ENCODE results near the gene SCYL2. TPM values are rescaled to one million over a fixed set of nuclear protein-coding genes. Genes with fewer than 3 reads are reported as not detected.
A peak's percentile ranks its signal among the peaks of the same experiment; 100 is the strongest.

SCYL2 gene
- total RNA-seq, 1 experiment from 2014 or later: 41.4 TPM

- H4K20me1 ChIP-seq (ENCODE audit: control insufficient read depth, insufficient read depth, insufficient read length): no peaks in the 10 kb centered on the region
- Mint-ChIP-seq H3K9me3 (no peaks in the 10 kb centered on the region; a peak in 1 of 5 replicates), H3K36me3 (ENCODE audit: insufficient read depth in 1 of 3, low read depth in 3 of 3) (peaks cover 2 to 8% (median 2%) of the 10 kb centered on the region in 3 experiments; a peak in 6 of 7 replicates)
Observed at GRCh38 chr12:100279159-100279558, 12.2 kb downstream of the SCYL2 start.

More at GRCh38 chr12:100279159-100279558, 12.2 kb downstream of the SCYL2 start:
- Histone ChIP-seq H3K56ac (ENCODE audit: insufficient read length, low read depth, low read length) (no peak overlapping the region), H2BK15ac (ENCODE audit: low read depth, low read length) (no peak overlapping the region), H3K4me2 (ENCODE audit: insufficient read depth, insufficient read length, low read length) (no peak overlapping the region), H4K5ac (ENCODE audit: insufficient read length, low read depth, low read length) (no peak overlapping the region), H3K4ac (ENCODE audit: low read depth, low read length) (no peak overlapping the region), H3K23me2 (ENCODE audit: insufficient read length, low read depth, low read length, poor library complexity, severe bottlenecking) (no peaks in the 10 kb centered on the region), H3K4me1 (ENCODE audit: insufficient read depth, low read length) (no peaks in the 10 kb centered on the region), H3K79me2 (ENCODE audit: insufficient read depth, low read length) (peaks cover 10% of the 10 kb centered on the region; the same call in 1 of the 2 replicates), H2BK120ac (ENCODE audit: low read depth, low read length, poor library complexity, severe bottlenecking) (no peak overlapping the region), H2BK5ac (ENCODE audit: insufficient read length, low read length) (no peak overlapping the region), H3T11ph (ENCODE audit: low read length) (no peak overlapping the region), H4K8ac (replicated peaks; ENCODE audit: insufficient read length, low read depth, low read length) (no peak overlapping the region), H3K23ac (ENCODE audit: insufficient read length, low read depth, low read length) (no peak overlapping the region), H4K91ac (ENCODE audit: insufficient read length, low read depth, low read length) (no peak overlapping the region), H3K18ac (ENCODE audit: insufficient read length, low read depth, low read length) (no peak overlapping the region), H3K79me1 (ENCODE audit: insufficient read depth, low read depth, low read length, poor library complexity, severe bottlenecking) (peaks cover 4% of the 10 kb centered on the region), H3K27ac (ENCODE audit: insufficient read length, low read depth, low read length) (no peak overlapping the region), H3K27me3 (ENCODE audit: insufficient read depth, low read length) (no peaks in the 10 kb centered on the region), H2BK12ac (ENCODE audit: insufficient read length, low read depth, low read length) (no peak overlapping the region), H2AK5ac (ENCODE audit: insufficient read length, low read length) (no peak overlapping the region), H2BK20ac (ENCODE audit: low read depth, low read length, poor library complexity, severe bottlenecking) (no peak overlapping the region), H2AFZ (ENCODE audit: low read length) (no peak overlapping the region), H3K14ac (ENCODE audit: insufficient read depth, low read length) (no peak overlapping the region), H3K9me3 (ENCODE audit: control insufficient read depth, low read depth, low read length) (no peaks in the 10 kb centered on the region), H3K9ac (ENCODE audit: extremely low read depth, insufficient read length, low read length) (no peak overlapping the region)
- H3K27ac Mint-ChIP-seq: peak overlapping the region; percentile 13 to 72 (median 55); a peak in 2 of 7 replicates
- H3K4me1 Mint-ChIP-seq: peaks cover 11% of the 10 kb centered on the region in 2 experiments
- TF ChIP-seq, protein P1, sequence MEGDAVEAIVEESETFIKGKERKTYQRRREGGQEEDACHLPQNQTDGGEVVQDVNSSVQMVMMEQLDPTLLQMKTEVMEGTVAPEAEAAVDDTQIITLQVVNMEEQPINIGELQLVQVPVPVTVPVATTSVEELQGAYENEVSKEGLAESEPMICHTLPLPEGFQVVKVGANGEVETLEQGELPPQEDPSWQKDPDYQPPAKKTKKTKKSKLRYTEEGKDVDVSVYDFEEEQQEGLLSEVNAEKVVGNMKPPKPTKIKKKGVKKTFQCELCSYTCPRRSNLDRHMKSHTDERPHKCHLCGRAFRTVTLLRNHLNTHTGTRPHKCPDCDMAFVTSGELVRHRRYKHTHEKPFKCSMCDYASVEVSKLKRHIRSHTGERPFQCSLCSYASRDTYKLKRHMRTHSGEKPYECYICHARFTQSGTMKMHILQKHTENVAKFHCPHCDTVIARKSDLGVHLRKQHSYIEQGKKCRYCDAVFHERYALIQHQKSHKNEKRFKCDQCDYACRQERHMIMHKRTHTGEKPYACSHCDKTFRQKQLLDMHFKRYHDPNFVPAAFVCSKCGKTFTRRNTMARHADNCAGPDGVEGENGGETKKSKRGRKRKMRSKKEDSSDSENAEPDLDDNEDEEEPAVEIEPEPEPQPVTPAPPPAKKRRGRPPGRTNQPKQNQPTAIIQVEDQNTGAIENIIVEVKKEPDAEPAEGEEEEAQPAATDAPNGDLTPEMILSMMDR (conservative IDR thresholded peaks at IDR 0.05): no peak
- no peaks in the 10 kb centered on the region for H3K27me3 Mint-ChIP-seq (ENCODE audit: low read depth)
- no CpG with 5 or more reads among the region's 7 CpGs for WGBS (ENCODE audit: extremely low coverage, insufficient read length, low lambda C conversion rate)
- DNase-seq: peak; percentile 59
- no peak overlapping the region for H3K4me3 Mint-ChIP-seq

All from H9 (cell line).